ENCODE data around the gene NTN1. TPM values are rescaled to one million over a fixed set of nuclear protein-coding genes. Genes with fewer than 3 reads are reported as not detected.
"Not testable (repeated sequence)": the region's sequence is repeated elsewhere in the genome, so short reads cannot be mapped to it uniquely, and the experiment has no call there.

Gene NTN1
- total RNA-seq, 1 experiment from 2014 or later: 4.9 TPM

DNA sequence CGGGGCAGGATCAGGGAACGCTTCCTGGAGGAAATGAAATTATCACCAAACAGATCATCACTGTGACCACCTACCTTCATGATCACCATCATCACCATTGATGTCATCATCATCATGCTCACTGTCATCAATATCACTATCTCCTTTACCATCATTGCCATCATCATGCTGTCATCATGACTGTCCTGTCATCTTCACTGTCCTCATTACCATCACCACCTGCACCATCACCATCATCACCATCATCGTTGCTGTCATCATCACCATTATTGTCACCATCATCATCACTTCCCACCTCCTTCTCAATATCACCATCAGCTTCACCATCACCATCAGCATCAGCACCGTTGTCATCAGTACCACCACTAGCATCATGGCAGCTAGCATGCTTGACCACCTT, 65.3 kb downstream of the NTN1 start:
- DNase-seq (ENCODE audit: low spot score): no peak

- no peak for DNase-seq (ENCODE audit: low spot score)
Measured at GRCh38 chr17:9087921-9088320, 66.6 kb downstream of the NTN1 start.

GRCh38 chr17:9090641-9091096, 69.4 kb downstream of the NTN1 start:
- no peak for DNase-seq (ENCODE audit: low spot score)

DNA sequence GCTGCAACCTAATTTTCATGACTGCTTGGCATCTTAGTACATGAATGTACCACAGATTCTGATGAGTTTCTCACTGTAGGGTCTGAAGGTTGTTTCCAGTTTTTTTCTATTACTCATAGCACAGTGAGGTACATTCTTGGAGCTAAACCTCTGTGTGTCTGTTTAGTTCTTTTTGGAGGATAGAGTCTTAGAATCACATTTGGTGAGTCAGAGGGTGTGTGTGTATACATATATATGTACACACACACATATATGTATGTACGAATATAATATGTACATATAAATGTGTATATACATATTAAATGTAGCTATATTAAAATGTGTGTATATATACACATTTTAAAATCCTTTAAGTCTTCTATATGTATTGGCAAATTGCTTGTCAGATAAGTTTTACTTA, 72.9 kb downstream of the NTN1 start:
- no peak for DNase-seq (ENCODE audit: low spot score)

- no peak for DNase-seq (ENCODE audit: low spot score)
Measured at GRCh38 chr17:9095390-9095789, 74.1 kb downstream of the NTN1 start.

DNA sequence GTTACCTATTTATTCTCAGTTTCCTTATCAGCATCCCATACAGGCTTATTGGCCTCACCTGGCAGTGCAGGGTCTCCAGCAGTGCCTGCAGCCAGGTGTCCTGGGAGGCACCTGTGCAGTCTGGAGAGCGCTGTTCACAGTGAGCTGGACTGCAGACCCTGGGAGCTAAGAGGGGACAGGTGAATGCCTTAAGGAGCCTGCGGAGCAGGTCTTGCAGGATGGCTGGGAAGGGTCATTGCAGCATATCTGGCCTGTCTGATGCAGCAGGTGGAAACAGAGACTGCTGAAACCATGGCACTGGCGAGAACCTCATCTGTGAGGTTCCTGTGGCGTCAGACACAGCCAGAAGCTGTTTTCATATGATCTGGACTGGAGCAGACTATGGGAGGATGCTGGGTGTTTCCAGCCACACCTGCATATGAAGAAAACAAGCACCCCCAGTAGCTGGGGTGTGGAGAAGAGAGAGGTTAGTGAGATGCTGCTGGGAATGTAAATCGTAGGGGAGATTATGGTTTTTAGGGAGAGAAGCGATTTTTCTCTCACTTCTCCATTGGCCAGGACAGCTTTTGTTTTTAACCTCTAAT, 77.0 kb downstream of the NTN1 start:
- DNase-seq (ENCODE audit: low spot score): no peak

DNA sequence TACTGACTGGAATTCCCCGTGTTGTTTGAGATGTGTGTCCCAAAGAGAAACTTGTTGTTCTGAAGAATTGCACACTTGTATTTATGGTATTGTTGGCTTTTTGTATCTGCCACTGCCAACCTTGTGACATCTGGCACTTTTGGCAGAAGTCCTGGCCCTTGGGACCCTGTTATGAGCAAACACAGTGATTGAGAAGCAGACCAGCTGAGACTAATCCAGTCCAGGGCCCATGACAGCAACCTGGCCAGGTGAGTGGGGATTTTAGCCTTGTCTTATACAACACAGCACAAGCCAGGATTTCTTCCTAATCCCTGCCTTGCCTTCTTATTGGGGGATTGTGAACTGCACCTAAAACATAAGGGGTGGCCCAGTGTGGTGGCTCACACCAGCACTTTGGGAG, 80.0 kb downstream of the NTN1 start:
- DNase-seq (ENCODE audit: low spot score): no peak

GRCh38 chr17:9103193-9103592, 81.9 kb downstream of the NTN1 start:
- not testable (repeated sequence) for DNase-seq (ENCODE audit: low spot score)

DNA sequence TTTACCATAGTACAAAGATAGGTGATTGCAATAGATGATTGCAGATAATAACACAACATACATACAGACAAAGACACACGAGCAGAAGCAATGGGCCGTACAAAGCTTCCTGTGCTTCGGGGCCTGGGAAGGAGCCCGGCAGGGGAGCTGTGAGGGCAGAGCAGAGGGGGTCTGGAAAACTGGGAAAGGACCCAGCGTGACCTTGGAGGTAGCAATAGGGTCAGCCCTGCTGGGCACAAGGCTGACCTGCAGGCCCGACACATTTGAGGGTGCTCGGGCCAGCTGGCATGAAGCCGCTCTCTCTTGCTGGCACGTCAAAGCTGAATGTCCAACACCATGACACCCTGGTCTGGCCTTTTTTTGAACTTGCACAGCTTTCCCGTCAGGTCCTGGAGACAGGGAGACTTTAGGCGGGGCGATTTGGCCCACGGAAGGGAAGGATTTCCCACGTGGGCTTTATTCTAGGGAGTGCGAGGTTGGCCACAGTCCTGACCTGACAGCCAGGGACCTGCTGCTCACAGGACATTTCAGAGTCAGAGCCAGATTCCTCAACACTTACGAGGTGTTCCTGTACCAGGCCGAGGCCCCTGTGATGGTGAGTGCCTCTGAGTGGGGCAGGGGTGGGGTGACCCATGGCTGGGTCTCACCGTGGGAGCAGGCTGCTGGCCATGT, 83.2 kb downstream of the NTN1 start:
- DNase-seq (ENCODE audit: low spot score): no peak

- no peak for DNase-seq (ENCODE audit: low spot score)
Measured at GRCh38 chr17:9105068-9105868, 84.0 kb downstream of the NTN1 start.

DNA sequence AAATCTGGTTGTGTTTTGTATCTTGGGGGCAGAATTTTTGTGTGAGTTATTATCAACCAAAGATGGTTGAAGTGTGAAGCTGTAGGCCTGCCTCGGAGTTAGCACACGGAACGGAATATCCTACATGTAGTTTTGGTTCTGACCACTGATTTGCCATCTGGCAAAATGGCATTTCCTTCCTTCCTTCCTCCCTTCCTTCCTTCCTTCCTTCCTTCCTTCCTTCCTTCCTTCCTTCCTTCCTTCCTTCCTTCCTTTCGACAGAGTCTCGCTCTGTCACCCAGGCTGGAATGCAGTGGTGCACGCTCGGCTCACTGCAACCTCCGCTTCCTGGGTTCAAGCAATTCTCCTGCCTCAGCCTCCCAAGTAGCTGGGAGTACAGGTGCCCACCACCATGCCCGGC, 85.0 kb downstream of the NTN1 start:
- DNase-seq (ENCODE audit: low spot score): not testable (repeated sequence)

- DNase-seq (ENCODE audit: low spot score): no peak
Measured at GRCh38 chr17:9107527-9107926, 86.2 kb downstream of the NTN1 start.

DNA sequence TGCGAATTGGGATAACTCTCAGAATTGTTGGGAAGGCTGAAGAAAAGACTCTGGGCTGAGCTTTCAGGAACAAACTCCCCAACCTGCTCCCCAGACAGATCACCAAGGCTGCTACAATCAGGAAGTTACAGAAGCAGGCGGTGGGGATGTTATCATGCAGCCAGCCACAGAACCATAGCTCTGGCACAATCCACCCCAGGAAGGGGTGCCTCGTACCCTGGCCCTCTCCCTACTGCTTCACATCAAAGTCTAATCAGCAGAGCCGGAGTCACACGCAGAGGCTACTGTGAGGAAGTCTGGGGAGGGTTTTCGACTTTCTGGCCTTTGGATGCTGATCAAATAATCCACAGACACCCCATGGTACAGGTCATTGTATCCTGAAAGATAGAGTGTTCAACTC, 86.8 kb downstream of the NTN1 start:
- no peak for DNase-seq (ENCODE audit: low spot score)

DNA sequence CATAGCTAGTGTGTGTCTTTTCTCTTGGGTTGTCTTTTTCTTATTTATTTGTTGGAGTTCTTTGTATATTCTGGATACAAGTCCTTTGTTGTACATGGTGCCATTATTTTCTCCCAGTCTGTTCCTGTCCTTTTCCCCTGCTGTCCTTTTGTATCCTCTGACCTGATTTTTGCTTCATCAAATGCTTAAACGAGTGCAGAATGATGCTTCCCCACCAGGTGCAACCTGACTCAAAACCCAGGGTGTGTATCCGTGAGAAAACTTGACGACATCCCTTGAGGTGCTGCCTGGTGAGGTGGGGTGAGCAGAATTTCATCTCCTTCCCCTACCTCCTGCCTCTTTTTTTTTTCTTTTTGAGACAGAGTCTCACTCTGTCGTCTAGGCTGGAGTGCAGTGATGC, 88.6 kb downstream of the NTN1 start:
- no peak for DNase-seq (ENCODE audit: low spot score)

DNA sequence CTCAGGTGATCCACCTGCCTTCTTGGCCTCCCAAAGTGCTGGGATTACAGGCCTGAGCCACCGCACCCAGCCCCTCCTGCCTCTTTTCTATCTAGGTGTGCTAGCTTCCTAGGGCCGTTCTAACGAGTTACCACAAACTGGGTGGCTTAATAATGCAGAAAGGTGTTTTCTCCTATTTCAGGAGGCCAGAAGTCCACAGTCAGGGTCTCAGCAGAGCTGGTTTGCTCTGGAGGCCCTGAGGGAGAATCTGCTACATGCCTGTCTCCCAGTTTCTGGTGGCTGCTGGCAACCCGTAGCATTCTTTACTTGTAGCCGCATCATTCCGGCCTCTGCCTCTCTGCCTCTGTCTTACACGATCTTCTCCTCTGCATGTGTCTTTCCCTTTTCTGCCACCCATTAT, 89.2 kb downstream of the NTN1 start:
- no peak for DNase-seq (ENCODE audit: low spot score)

DNA sequence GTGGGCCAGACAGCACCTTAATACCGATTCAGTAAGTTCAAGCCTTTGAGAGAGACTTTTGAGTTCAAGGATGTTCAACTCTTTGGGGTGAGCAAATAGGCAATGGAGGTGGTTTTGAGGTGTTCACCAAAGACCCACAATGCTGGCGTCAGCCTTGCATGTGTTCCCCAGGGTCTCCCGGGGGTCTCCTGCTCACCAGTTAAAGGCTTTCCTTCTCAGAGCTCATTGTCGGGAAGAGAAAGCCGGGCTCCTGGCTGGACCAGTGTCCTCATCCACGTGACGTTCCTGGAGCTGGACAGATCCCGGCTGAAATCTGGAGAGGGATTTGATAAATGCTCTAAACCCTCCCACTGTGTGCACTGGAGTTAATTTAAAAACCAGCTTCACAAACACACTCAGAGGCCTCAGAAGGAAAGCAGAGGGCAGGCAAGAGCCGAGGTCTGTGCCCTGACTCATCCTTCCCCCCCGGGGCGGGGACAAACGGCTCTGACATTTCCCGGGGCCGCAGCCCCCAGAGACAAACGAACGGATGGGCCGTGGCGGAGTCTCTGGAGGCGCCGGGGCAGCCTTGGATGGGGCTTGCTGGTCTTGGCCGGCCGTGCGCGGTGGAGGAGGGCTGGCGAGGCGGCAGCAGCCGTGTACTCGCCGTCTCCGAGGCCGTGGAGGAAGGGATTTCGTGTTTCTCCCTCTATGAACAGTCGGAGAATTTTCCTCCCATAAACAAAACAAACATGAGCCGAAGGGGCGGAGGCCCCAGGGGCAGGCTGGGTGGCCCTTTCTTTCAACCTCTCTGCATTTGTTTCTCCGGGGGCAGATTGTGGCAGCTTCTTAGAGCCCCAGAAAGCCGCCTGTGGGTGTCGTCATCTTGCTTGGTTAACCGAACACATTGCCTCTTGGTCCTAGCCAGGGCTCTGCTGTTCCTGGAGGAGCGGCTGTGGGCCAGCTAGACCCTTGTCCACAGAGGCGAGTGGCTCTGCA, 94.2 kb downstream of the NTN1 start:
- DNase-seq (ENCODE audit: low spot score): peak; percentile 31

- no peak for DNase-seq (ENCODE audit: low spot score)
Measured at GRCh38 chr17:9116311-9116835, 95.1 kb downstream of the NTN1 start.

DNA sequence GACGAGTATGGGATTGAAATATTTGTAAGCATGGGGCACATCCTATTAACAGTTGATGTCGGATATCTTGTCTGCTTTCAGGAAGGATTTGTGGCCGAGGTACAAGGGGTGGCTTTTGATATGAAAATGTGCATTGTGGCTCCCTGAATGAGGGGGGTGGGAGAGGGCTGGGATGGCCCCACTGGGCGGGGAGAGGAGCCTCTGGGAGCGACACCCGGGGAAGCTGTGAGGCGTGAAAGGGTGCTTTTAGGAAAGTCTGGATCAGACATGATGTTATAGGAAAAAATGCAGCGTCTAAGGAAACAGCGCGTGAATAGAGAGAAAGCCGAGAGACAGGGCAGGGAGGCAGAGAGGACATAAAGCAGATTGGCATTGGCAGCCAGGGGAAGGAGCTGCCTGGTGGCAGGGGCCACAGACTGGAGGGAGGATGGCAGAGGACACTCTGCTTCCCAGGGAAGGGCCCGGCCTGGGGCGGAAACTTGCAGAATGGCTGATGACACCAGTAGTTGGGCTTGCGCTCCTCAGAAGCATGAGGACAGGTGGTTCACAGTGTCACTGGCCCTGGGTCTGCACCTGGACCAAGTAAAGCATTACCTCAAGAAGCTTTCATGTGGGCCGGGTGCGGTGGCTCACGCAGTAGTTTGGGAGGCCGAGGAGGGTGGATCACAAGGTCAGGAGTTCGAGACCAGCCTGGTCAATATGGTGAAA, 95.7 kb downstream of the NTN1 start:
- DNase-seq (ENCODE audit: low spot score): no peak

GRCh38 chr17:9120471-9120870, 99.2 kb downstream of the NTN1 start:
- DNase-seq (ENCODE audit: low spot score): no peak

GRCh38 chr17:9121186-9121820, 100.0 kb downstream of the NTN1 start:
- no peak for DNase-seq (ENCODE audit: low spot score)

Measured in A172 (cell line).